Neural cell (in vitro differentiated cells): ENCODE measurements around the gene NOP16.

Experiments used
- CTCF ChIP-seq: fragments of 450-650 bp; IDR thresholded peaks from 2 replicates; pipeline ENCODE4 v1.5.1; 2014; ENCODE audit warnings: antibody characterized with exemption, mild to moderate bottlenecking, moderate library complexity; ENCODE audit not compliant: poor library complexity, severe bottlenecking
- EP300 ChIP-seq: fragments of 450-650 bp; conservative IDR thresholded peaks from 2 replicates; pipeline ENCODE4 v1.6.1; 2014; ENCODE audit warnings: antibody characterized with exemption, mild to moderate bottlenecking, moderate library complexity; ENCODE audit not compliant: poor library complexity, severe bottlenecking
- EZH2 ChIP-seq: fragments of 200-600, 300-800 bp; shearing (Covaris generic), sonication (generic); IDR thresholded peaks from 2 replicates; pipeline ENCODE4 v1.6.1; 2014; ENCODE audit warnings: antibody characterized with exemption, low read length, borderline replicate concordance, mild to moderate bottlenecking; ENCODE audit not compliant: insufficient read depth, poor library complexity, severe bottlenecking
- POLR2AphosphoS5 ChIP-seq: IDR thresholded peaks from 2 replicates; pipeline ENCODE4 v1.6.1; 2012
- RAD21 ChIP-seq: fragments of 450-650 bp; conservative IDR thresholded peaks from 2 replicates; pipeline ENCODE4 v1.6.1; 2014; ENCODE audit warnings: antibody characterized with exemption, mild to moderate bottlenecking, moderate library complexity
- REST ChIP-seq: IDR thresholded peaks from 2 replicates; pipeline ENCODE4 v1.6.1; 2012; ENCODE audit warnings: borderline replicate concordance

GRCh38 chr5:176427971-176428370 is 39.6 kb upstream of the NOP16 start:
- no peak for TF ChIP-seq EP300
- TF ChIP-seq POLR2AphosphoS5: no peak
- no peak for TF ChIP-seq CTCF
- TF ChIP-seq EZH2: no peak
- TF ChIP-seq RAD21: no peak
- TF ChIP-seq REST: no peak
